ENCODE measurements around the gene CTXN2.

The CTXN2 gene

DNA sequence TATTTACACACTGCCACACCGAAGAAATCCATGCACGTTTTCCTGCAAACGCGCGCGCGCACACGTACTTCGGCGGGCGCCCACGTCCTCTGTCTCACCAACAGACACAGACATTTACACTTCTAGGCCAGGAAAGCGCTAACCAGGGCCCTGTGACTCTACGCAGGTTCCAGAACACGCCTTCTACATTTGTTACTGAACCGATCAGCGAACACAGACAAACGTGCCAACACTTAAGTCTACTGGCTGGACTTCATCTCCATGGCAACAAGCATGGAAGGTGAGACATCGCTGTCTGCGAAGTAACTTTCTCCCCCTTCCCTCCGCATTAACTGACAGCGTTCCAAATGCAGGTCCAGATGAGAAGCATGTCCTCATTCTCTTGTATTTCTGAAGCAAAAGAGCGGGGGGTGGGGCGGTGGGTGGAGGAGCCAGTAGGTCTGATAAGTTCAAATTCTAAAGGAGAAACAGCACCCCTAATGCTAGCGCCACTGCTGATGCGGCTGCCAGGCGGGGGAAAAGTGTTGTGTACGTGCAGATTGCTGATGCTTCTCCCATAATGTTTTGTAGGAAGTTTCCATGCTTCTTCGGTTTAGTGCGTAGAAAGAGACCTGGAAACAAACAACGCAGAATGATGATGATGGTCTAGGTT, at the start of gene CTXN2:
TSS of gene CTXN2 (plus strand) at position 92 of the 652 bp plus-strand sequence. CDS start 9,636 bp downstream, outside the sequence.
- no peak for DNase-seq (ENCODE audit: extremely low read depth, low read depth)
- TF ChIP-seq, protein P1, sequence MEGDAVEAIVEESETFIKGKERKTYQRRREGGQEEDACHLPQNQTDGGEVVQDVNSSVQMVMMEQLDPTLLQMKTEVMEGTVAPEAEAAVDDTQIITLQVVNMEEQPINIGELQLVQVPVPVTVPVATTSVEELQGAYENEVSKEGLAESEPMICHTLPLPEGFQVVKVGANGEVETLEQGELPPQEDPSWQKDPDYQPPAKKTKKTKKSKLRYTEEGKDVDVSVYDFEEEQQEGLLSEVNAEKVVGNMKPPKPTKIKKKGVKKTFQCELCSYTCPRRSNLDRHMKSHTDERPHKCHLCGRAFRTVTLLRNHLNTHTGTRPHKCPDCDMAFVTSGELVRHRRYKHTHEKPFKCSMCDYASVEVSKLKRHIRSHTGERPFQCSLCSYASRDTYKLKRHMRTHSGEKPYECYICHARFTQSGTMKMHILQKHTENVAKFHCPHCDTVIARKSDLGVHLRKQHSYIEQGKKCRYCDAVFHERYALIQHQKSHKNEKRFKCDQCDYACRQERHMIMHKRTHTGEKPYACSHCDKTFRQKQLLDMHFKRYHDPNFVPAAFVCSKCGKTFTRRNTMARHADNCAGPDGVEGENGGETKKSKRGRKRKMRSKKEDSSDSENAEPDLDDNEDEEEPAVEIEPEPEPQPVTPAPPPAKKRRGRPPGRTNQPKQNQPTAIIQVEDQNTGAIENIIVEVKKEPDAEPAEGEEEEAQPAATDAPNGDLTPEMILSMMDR (IDR thresholded peaks at IDR 0.05; ENCODE audit: low read depth, low read length): no peak

DNA sequence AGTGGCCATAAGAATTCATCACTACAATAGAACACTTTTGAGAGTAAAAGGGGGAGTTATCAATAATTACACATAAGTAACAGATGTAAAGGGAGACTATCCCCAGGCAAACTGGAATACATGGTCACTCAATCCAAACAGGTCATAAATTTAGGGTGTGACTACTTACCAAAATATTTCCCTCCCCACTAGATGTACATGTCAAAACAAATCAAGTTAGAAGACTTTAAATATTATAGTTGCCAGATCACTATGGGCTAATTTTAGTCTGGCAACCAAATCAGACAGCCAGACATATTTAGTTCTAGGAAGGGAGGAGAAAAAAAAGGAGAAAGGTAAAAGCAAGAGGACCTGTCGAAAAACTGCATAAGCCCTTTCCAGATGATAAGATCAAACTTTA, 47.6 kb upstream of the CTXN2 start:
- no peak for DNase-seq (ENCODE audit: extremely low read depth, low read depth)
- TF ChIP-seq, protein P1 (IDR thresholded peaks at IDR 0.05; ENCODE audit: low read depth, low read length): no peak

DNA sequence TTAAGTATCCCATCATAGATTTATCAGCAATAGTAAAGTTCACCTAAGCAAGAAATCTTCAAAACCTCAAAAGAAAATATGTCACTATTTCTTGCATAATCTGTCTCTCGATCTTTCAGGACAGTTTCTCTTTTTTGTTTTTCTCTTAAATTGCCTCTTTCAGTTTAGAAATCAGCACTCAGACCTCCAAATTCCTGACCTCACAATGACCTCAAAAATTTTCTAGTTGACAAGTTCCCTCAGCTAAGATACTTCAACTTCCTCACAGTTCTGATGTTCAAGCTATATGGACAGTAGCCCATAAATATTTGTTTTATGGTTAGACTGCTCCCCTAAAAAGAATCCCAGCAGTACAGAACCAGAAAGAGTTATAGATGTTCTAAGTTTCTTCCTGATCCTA, 46.6 kb upstream of the CTXN2 start:
- no peak for DNase-seq (ENCODE audit: extremely low read depth, low read depth)

DNA sequence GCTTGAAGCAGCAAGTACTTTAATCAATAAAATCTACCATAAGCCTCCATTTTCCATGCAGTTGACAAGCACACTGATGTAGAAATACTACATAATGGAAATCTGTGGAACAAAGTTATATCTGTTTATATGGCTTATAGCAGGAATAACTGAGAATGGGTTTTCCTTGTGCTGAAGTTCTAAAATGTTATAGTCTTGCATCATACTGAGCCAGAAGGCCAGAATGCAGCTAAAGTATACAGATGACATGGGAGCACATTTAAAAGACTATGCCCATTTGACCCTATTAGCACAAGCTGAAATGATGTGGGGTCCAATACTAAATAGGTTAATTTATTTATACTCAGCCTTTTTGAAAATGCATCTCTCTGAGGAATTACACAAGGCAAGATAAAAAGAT, 45.5 kb upstream of the CTXN2 start:
- no peak for DNase-seq (ENCODE audit: extremely low read depth, low read depth)
- TF ChIP-seq, protein P1 (IDR thresholded peaks at IDR 0.05; ENCODE audit: low read depth, low read length): no peak

More for the DNA sequence above, 46.6 kb upstream of the CTXN2 start:
- TF ChIP-seq, protein P1 (IDR thresholded peaks at IDR 0.05; ENCODE audit: low read depth, low read length): no peak

DNA sequence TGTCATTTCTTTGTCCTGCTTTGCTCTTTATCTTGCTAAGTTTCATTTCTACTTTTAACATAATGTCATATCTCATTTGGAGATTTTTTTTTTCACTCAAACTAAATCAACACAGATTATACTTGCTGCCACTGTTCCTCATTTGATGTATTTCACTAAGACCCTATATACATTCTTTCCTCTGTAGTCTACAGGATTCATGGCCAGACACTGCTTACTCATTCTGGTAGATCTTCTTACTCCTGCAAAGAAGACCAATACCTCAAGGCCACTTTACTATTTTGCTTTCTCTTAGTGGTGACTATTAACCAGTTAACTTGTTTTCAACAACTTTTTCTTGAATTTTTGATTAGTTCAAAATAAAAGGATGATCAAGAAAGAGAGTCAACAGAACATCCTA, 44.1 kb upstream of the CTXN2 start:
- DNase-seq (ENCODE audit: extremely low read depth, low read depth): no peak
- TF ChIP-seq, protein P1 (IDR thresholded peaks at IDR 0.05; ENCODE audit: low read depth, low read length): no peak

DNA sequence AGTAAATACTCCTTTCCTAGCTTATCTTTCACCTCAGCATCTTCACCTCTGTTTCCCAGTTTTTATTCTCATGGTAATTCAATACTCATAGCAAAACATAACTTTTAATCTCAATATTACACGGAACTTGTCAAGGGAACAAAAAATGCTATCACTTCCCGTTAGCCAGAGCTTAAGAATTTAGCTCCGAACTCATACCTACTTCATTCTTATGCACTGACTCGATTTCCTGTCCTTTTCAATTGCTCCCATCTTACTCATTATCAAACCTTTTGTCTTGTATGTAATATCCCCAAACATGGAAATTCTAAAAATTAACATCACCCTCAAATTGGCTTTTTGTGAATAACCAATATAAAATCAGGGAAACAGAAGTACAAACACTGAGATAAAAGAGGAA, 41.6 kb upstream of the CTXN2 start:
- DNase-seq (ENCODE audit: extremely low read depth, low read depth): no peak
- TF ChIP-seq, protein P1 (IDR thresholded peaks at IDR 0.05; ENCODE audit: low read depth, low read length): no peak

DNA sequence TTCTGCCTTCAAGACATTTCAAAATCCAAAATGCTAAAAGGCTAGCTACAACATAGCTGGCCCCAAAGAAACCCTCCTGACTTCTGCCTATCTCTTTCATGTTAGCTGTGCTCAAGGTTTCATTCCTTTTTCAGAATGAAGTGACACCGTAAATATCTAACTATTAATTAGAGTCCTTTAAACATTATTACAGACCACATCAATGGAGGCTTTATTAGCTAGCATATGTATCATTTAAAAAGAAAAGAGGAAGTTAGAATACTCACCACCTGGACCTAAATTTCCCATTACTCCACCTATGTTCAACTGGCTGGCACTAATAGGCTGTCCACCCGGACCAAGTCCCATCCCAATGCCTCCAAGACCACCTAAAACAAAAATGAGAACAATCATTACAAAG, 37.9 kb upstream of the CTXN2 start:
- TF ChIP-seq, protein P1 (IDR thresholded peaks at IDR 0.05; ENCODE audit: low read depth, low read length): no peak
- DNase-seq (ENCODE audit: extremely low read depth, low read depth): no peak

All from AG09319 (cell line).